ENCODE results near the gene DDX54. TPM values are rescaled to one million over a fixed set of nuclear protein-coding genes. Genes with fewer than 3 reads are reported as not detected.

Gene DDX54
- total RNA-seq, 4 donors from 2014 or later: 62.0 to 126 (median 66.5) TPM

DNA sequence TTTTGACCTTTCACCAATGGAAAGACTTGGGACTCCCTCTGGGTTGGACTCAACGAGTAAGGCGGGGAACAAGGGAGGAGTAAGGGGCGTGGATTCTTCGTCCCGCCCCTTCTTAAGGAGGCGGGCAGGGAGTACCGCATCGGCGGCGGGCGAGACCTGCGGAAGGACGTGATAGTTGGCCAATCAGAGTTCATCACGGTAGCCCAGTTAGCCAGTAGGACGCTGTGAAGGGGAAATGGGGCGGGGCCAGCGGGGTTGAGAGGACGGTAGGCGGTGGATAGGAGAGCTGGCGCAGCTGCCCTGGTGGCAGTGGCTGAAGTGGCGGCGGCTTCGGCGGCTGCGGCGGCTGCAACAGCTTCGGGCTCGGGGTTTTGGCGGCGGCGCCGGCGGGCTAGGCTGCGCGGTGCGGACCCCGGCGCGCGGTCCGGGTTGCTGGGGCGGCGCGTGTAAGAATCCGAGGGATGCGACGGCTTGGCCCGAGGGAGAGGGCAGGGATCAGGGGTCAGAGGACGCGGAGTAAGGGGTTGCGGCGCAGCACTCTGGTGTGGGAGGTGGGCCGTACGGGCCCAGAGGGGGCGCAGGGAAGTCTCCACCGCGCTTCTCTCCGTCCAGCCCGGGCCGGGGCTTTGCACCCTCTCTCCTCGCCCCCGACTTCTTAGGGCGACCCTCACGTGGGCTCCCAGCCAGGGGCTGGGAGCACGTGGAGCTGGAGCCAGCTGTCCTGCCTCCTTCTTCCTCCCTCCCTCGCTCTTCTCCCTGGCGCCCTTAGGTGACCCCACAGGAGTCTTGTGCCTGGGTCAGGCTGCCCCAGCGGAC lies 36.1 kb upstream of the DDX54 start, which contains the start of gene TPCN1:
TPCN1 (plus strand) TSS at position 284 of the 816 bp plus-strand sequence. CDS start 5,389 bp downstream, outside the sequence.
- H3K27me3 ChIP-seq: no peaks in the 10 kb centered on the region
- H3K4me1 ChIP-seq: peaks cover 0 to 16% (median 8%) of the 10 kb centered on the region in 4 donors
- peak; percentile 99 to 100 (median 100) for DNase-seq
- H3K27ac ChIP-seq: peak within 1 kb of the TSS; percentile 91 to 98 (median 96)
- peak within 1 kb of the TSS; percentile 70 to 97 (median 83) for H3K4me3 ChIP-seq
- no peaks in the 10 kb centered on the region for H3K9me3 ChIP-seq
- TF ChIP-seq POLR2A (IDR thresholded peaks at IDR 0.05): peak; percentile 99
- TF ChIP-seq, protein P1, sequence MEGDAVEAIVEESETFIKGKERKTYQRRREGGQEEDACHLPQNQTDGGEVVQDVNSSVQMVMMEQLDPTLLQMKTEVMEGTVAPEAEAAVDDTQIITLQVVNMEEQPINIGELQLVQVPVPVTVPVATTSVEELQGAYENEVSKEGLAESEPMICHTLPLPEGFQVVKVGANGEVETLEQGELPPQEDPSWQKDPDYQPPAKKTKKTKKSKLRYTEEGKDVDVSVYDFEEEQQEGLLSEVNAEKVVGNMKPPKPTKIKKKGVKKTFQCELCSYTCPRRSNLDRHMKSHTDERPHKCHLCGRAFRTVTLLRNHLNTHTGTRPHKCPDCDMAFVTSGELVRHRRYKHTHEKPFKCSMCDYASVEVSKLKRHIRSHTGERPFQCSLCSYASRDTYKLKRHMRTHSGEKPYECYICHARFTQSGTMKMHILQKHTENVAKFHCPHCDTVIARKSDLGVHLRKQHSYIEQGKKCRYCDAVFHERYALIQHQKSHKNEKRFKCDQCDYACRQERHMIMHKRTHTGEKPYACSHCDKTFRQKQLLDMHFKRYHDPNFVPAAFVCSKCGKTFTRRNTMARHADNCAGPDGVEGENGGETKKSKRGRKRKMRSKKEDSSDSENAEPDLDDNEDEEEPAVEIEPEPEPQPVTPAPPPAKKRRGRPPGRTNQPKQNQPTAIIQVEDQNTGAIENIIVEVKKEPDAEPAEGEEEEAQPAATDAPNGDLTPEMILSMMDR (IDR thresholded peaks at IDR 0.05): peak in 3 of 6 experiments; percentile 6 to 35 (median 22)
- H3K36me3 ChIP-seq: no peaks in the 10 kb centered on the region

DNA sequence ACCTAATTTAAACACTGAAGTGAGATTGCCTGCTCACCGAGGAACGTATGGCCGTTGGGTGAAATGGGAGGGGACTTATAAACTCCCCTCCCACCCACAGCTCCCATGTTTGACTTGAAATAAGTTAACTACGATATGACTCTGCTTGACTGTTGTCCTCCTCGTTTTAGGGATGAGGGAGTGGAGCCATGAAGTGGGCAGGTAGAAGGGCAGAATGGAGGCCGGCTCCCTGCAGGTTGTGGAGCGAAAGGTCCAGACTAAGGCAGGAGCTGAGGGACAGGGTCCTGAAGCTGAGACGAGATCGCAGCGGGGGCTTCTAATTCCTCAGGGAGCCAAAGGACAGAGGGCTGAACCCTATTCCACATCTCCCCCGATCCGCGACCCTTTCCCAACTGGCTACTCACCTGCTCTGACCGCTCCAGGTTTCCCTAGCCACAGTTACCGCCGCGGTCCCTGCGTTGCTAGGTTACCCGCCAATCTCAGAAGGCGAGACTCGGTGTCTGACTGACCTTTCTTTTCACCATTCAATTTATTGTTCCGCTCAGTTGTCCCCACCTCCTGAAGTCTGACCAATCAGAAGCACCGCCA lies 35.4 kb upstream of the DDX54 start:
- Histone ChIP-seq H3K27me3 (no peaks in the 10 kb centered on the region), H3K4me3 (peak overlapping the region; percentile 18 to 89 (median 57)), H3K27ac (peak overlapping the region; percentile 0 to 39 (median 24)), H3K4me1 (peaks cover 0 to 16% (median 8%) of the 10 kb centered on the region in 4 donors), H3K36me3 (no peaks in the 10 kb centered on the region), H3K9me3 (no peaks in the 10 kb centered on the region)
- DNase-seq: no peak
- TF ChIP-seq, protein P1 (IDR thresholded peaks at IDR 0.05): no peak
- no peak for TF ChIP-seq POLR2A (IDR thresholded peaks at IDR 0.05)

DNA sequence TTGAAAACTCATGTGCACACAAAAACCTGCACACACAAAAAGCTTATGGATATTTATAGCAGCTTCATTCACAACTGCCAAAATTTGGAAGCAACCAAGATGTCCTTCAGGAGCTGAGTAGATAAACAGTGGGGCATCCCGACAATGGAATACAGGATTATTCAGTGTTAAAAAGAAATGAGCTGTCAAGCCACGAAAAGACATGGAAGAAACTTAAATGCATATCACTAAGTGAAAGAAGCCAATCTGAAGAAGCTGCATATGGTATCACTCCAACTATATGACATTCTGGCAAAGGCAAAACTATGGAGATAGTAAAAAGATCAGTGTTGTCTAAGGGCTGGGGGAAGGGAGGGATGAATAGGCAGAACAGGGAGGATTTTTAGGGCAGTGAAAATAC lies 30.7 kb upstream of the DDX54 start:
- no peak overlapping the region for H3K27ac ChIP-seq

DNA sequence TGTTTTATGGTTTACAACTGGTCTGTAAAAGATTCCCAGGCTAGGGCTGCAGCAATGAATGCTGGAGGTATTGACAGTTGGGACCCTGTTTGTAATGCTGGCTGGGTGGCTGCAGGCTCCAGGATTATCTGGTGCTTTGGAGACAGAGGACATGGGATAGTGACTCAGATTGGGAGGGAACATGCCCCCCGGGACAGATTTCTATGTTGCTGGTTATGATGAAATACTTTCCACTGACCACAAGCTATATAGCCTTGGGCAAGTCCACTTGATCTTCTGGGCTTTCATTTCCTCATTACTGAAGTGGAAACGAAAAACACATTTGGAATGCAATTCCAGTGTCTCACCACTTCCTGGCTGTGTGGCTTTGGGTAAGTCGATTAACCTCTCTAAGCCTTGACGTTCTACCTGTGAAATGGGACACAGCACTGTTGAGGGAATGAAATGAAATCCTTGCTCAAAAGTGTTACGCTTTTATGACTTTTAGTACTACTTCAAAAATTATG lies 29.7 kb upstream of the DDX54 start:
- no peak overlapping the region for H3K27ac ChIP-seq
- no peaks in the 10 kb centered on the region for H3K4me1 ChIP-seq
- TF ChIP-seq, protein P1 (IDR thresholded peaks at IDR 0.05): peak in 2 of 6 experiments; percentile 23 to 26
- no peak for TF ChIP-seq POLR2A (IDR thresholded peaks at IDR 0.05)
- H3K27me3 ChIP-seq: no peaks in the 10 kb centered on the region
- no peaks in the 10 kb centered on the region for H3K9me3 ChIP-seq
- DNase-seq: peak in 2 of 3 donors; percentile 29 to 71
- no peak overlapping the region for H3K4me3 ChIP-seq
- H3K36me3 ChIP-seq: no peaks in the 10 kb centered on the region

More for the DNA sequence above, 30.7 kb upstream of the DDX54 start:
- no peak for TF ChIP-seq POLR2A (IDR thresholded peaks at IDR 0.05)
- no peak for DNase-seq
- H3K4me3 ChIP-seq: no peak overlapping the region
- H3K36me3 ChIP-seq: no peaks in the 10 kb centered on the region
- H3K27me3 ChIP-seq: no peaks in the 10 kb centered on the region
- H3K4me1 ChIP-seq: peaks cover 0 to 5% (median 0%) of the 10 kb centered on the region in 4 donors
- H3K9me3 ChIP-seq: no peaks in the 10 kb centered on the region

DNA sequence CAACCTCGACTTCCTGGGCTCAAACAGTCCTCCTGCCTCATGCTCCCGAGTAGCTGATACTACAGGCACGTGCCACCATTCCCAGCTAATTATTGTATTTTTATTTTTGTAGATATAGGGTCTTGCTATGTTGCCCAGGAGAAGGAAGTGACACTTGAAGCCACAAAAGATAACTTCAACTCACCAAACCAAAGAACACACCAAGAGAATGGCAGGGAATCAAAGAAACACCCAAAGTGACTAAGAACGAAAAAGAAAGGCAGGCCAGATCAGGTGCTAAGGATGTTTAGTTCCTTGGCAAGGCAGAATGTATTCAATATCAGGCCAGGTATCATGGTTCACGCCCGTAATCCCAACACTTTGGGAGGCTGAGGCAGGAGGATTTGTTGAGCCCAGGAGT lies 25.9 kb upstream of the DDX54 start:
- no peaks in the 10 kb centered on the region for H3K27me3 ChIP-seq
- H3K4me3 ChIP-seq: no peak overlapping the region
- H3K27ac ChIP-seq: no peak overlapping the region
- no peaks in the 10 kb centered on the region for H3K9me3 ChIP-seq
- H3K4me1 ChIP-seq: peaks cover 0 to 19% (median 10%) of the 10 kb centered on the region in 4 donors
- DNase-seq: no peak
- TF ChIP-seq, protein P1 (IDR thresholded peaks at IDR 0.05): no peak
- no peak for TF ChIP-seq POLR2A (IDR thresholded peaks at IDR 0.05)
- H3K36me3 ChIP-seq: no peaks in the 10 kb centered on the region
